Karpas-422 (cell line): ENCODE data around the gene ADCY10. TPM values are rescaled to one million over a fixed set of nuclear protein-coding genes. Genes with fewer than 3 reads are reported as not detected.
A peak's percentile ranks its signal among the peaks of the same experiment; 100 is the strongest.
"Not testable (repeated sequence)": the region's sequence is repeated elsewhere in the genome, so short reads cannot be mapped to it uniquely, and the experiment has no call there.

Source experiments
- DNase-seq: peaks from one replicate; pipeline ENCODE4 v3.0.0-alpha.2; 2015
- H2AFZ ChIP-seq: fragments of 200-600 bp; sonication (generic); 2 replicates; pipeline ENCODE4 v1.6.1; 2014; ENCODE audit warnings: antibody characterized with exemption, low read length, mixed read lengths
- H3K27ac ChIP-seq: fragments of 200-600 bp; sonication (generic); 2 replicates; pipeline ENCODE4 v1.5.1; 2014; ENCODE audit warnings: mild to moderate bottlenecking, low read length, moderate library complexity
- H3K27me3 ChIP-seq: fragments of 200-600 bp; sonication (generic); 2 replicates; pipeline ENCODE4 v1.6.1; 2014; ENCODE audit warnings: low read length, mixed read lengths
- H3K36me3 ChIP-seq: fragments of 200-600 bp; sonication (generic); 2 replicates; pipeline ENCODE4 v1.6.1; 2014; ENCODE audit warnings: low read length, mixed read lengths; ENCODE audit not compliant: insufficient read depth
- H3K4me1 ChIP-seq: fragments of 200-600 bp; sonication (generic); 2 replicates; pipeline ENCODE4 v1.6.1; 2014; ENCODE audit warnings: mild to moderate bottlenecking, low read length, mixed read lengths
- H3K4me2 ChIP-seq: fragments of 200-600 bp; sonication (generic); 2 replicates; pipeline ENCODE4 v1.6.1; 2014; ENCODE audit warnings: low read length, low read depth, mild to moderate bottlenecking; ENCODE audit not compliant: poor library complexity, severe bottlenecking
- H3K4me3 ChIP-seq: fragments of 200-600 bp; sonication (generic); 2 replicates; pipeline ENCODE4 v1.5.1; 2014; ENCODE audit warnings: mild to moderate bottlenecking, antibody characterized with exemption, low read length, mixed read lengths
- H3K79me2 ChIP-seq: fragments of 200-600 bp; sonication (generic); 2 replicates; pipeline ENCODE4 v1.6.1; 2014; ENCODE audit warnings: mild to moderate bottlenecking, low read length, mixed read lengths
- H3K9ac ChIP-seq: fragments of 200-600 bp; sonication (generic); 2 replicates; pipeline ENCODE4 v1.6.0; 2014; ENCODE audit warnings: low read length
- H3K9me2 ChIP-seq: fragments of 200-600 bp; sonication (generic), shearing (Covaris generic); replicated peaks from 2 replicates; pipeline ENCODE4 v1.6.0; 2014; ENCODE audit warnings: mild to moderate bottlenecking, low read length, moderate library complexity; ENCODE audit not compliant: insufficient read depth
- H3K9me3 ChIP-seq: fragments of 300-700, 200-600 bp; sonication (generic); 2 replicates; pipeline ENCODE4 v1.6.1; 2014; ENCODE audit warnings: low read length, mixed read lengths
- H4K20me1 ChIP-seq: fragments of 200-600 bp; sonication (generic); 2 replicates; pipeline ENCODE4 v1.6.1; 2014; ENCODE audit warnings: mild to moderate bottlenecking, antibody characterized with exemption, low read length, low read depth; ENCODE audit not compliant: insufficient read depth
- total RNA-seq: library from RNA; depleted of rRNA; stranded (reverse); fragments of >200 nt; shearing (Covaris generic); gene quantifications from 2 replicates; pipeline ENCODE4 v1.2.3, GENCODE V29; 2014; ENCODE audit warnings: low replicate concordance

The ADCY10 gene
- total RNA-seq, 1 experiment from 2014 or later, result not detected

GRCh38 chr1:167929725-167930124, 15.8 kb upstream of the ADCY10 start:
- H3K4me1 ChIP-seq, result peaks cover 84% of the 10 kb centered on the region
- peaks cover 94% of the 10 kb centered on the region for H3K79me2 ChIP-seq
- no peaks in the 10 kb centered on the region for H3K27me3 ChIP-seq
- H3K9me3 ChIP-seq, result no peaks in the 10 kb centered on the region
- H3K4me3 ChIP-seq, result no peak overlapping the region
- no peaks in the 10 kb centered on the region for H3K9me2 ChIP-seq
- no peak overlapping the region for H3K9ac ChIP-seq
- H3K4me2 ChIP-seq, result peak overlapping the region; percentile 17
- H2AFZ ChIP-seq, result no peak overlapping the region
- H3K36me3 ChIP-seq, result no peaks in the 10 kb centered on the region; the same call in 1 of the 2 replicates
- peak overlapping the region; percentile 4 for H3K27ac ChIP-seq
- H4K20me1 ChIP-seq, result no peaks in the 10 kb centered on the region
- DNase-seq, result no peak

DNA sequence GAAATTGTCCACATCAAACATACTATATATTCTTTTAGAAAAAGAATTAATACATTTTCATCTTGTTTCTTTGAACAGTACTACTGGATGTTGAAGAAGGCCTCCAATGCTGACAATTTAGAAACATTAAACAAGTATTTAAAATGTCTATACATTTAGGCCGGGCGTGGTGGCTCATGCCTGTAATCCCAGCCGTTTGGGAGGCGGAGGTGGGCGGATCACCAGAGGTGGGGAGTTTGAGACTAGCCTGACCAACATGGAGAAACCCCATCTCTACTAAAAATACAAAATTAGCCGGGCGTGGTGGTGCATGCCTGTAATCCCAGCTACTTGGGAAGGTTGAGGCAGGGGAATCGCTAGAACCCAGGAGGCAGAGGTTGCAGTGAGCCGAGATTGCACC, 15.0 kb upstream of the ADCY10 start:
- H3K4me3 ChIP-seq, H3K9me3 ChIP-seq, H3K9me2 ChIP-seq, H4K20me1 ChIP-seq, H3K36me3 ChIP-seq, H2AFZ ChIP-seq, H3K27me3 ChIP-seq, H3K9ac ChIP-seq, H3K27ac ChIP-seq, DNase-seq: not testable (repeated sequence)
- peaks cover 94% of the 10 kb centered on the region for H3K79me2 ChIP-seq
- H3K4me2 ChIP-seq, result peak overlapping the region; percentile 17
- H3K4me1 ChIP-seq, result peaks cover 85% of the 10 kb centered on the region

GRCh38 chr1:167928457-167928852, 14.5 kb upstream of the ADCY10 start:
- H3K4me1 ChIP-seq, result peaks cover 84% of the 10 kb centered on the region
- H4K20me1 ChIP-seq, result no peaks in the 10 kb centered on the region
- H3K27me3 ChIP-seq, result no peaks in the 10 kb centered on the region
- DNase-seq, result no peak
- peaks cover 94% of the 10 kb centered on the region for H3K79me2 ChIP-seq
- H3K4me3 ChIP-seq, result no peak overlapping the region
- H3K9ac ChIP-seq, result no peak overlapping the region
- no peaks in the 10 kb centered on the region for H3K9me2 ChIP-seq
- H3K27ac ChIP-seq, result no peak overlapping the region
- no peaks in the 10 kb centered on the region; the same call in 1 of the 2 replicates for H3K36me3 ChIP-seq
- H3K9me3 ChIP-seq, result no peaks in the 10 kb centered on the region
- no peak overlapping the region for H2AFZ ChIP-seq
- H3K4me2 ChIP-seq, result peak overlapping the region; percentile 36

DNA sequence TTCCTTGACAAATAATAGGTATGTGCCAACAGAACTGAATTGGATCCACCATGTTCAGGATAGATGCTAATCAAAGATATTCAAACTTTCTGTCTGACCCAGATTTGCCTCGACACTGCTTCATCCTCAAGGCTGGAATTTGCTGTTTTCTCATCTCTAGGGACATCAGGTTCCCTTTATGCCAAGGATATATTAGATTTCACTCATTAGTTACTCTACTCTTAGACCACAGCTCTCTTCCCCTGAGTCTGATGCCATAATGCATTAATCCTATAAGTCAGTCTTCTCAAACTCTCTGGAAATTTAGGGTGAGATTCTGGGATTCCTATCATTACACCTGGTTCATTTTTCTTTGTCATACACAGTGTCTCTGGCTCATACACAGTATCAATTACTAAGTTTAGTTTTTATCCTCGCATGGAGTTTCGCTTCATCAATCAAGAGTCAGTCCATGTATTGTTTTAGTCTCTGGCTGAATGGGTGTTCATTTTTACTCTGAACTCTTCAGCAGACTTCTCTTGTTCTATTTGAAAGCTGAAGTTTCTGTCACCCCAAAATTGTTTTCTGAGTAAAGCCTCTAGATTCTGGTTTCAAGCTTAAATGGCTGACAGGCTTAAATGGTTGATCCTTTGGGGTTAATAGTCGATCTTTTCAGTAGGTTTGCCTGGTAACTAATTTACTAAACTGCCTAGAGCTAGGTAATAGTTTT, 13.3 kb upstream of the ADCY10 start:
- H3K9me3 ChIP-seq, result no peaks in the 10 kb centered on the region
- no peak for DNase-seq
- no peaks in the 10 kb centered on the region; the same call in 1 of the 2 replicates for H3K36me3 ChIP-seq
- no peak overlapping the region for H3K4me3 ChIP-seq
- peak overlapping the region; percentile 36 for H3K4me2 ChIP-seq
- H3K27me3 ChIP-seq, result no peaks in the 10 kb centered on the region
- H4K20me1 ChIP-seq, result no peaks in the 10 kb centered on the region
- H3K27ac ChIP-seq, result peak overlapping the region; percentile 10; the same call in 1 of the 2 replicates
- H2AFZ ChIP-seq, result no peak overlapping the region
- no peaks in the 10 kb centered on the region for H3K9me2 ChIP-seq
- H3K79me2 ChIP-seq, result peaks cover 94% of the 10 kb centered on the region
- peak overlapping the region; percentile 21; the same call in 1 of the 2 replicates for H3K9ac ChIP-seq
- H3K4me1 ChIP-seq, result peaks cover 89% of the 10 kb centered on the region

GRCh38 chr1:167926486-167926997, 12.6 kb upstream of the ADCY10 start:
- H3K4me1 ChIP-seq, result peaks cover 89% of the 10 kb centered on the region
- H3K27ac ChIP-seq, result peak overlapping the region; percentile 10; the same call in 1 of the 2 replicates
- no peaks in the 10 kb centered on the region for H3K9me2 ChIP-seq
- H3K36me3 ChIP-seq, result no peaks in the 10 kb centered on the region; the same call in 1 of the 2 replicates
- H3K27me3 ChIP-seq, result no peaks in the 10 kb centered on the region
- no peak for DNase-seq
- H3K9ac ChIP-seq, result no peak overlapping the region
- H3K9me3 ChIP-seq, result no peaks in the 10 kb centered on the region
- peak overlapping the region; percentile 36 for H3K4me2 ChIP-seq
- no peaks in the 10 kb centered on the region for H4K20me1 ChIP-seq
- H3K4me3 ChIP-seq, result no peak overlapping the region
- H2AFZ ChIP-seq, result no peak overlapping the region
- H3K79me2 ChIP-seq, result peaks cover 93% of the 10 kb centered on the region

GRCh38 chr1:167924543-167925231, 10.8 kb upstream of the ADCY10 start:
- no peak overlapping the region for H2AFZ ChIP-seq
- DNase-seq, result peak; percentile 61
- H3K9me2 ChIP-seq, result no peaks in the 10 kb centered on the region
- no peaks in the 10 kb centered on the region for H3K27me3 ChIP-seq
- peak overlapping the region; percentile 65 for H3K27ac ChIP-seq
- no peak overlapping the region for H3K9ac ChIP-seq
- no peaks in the 10 kb centered on the region for H3K9me3 ChIP-seq
- H3K36me3 ChIP-seq, result no peaks in the 10 kb centered on the region; the same call in 1 of the 2 replicates
- peak overlapping the region; percentile 16; the same call in 1 of the 2 replicates for H3K4me3 ChIP-seq
- peaks cover 73% of the 10 kb centered on the region for H3K4me1 ChIP-seq
- no peaks in the 10 kb centered on the region for H4K20me1 ChIP-seq
- H3K79me2 ChIP-seq, result peaks cover 92% of the 10 kb centered on the region
- H3K4me2 ChIP-seq, result peak overlapping the region; percentile 37

DNA sequence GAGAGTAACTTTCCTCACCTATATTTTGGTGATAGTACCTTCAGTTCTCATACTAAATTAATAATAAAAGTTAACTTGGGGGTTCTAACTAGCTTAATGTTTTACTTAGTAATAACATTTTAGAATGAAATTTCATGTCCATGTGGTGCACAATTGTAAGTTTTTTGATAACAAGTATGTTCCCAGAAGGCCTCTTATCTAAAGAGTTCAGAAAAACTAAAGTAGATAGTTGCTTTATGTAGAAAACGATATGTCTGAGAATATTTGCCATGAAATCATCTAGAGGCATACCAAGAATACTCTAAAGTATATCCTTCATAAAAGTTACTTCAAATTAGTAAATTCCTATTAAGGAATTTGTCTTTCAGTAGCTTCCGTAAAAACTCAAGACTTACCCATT, 10.2 kb upstream of the ADCY10 start:
- H2AFZ ChIP-seq, result no peak overlapping the region
- DNase-seq, result no peak
- H3K79me2 ChIP-seq, result peaks cover 88% of the 10 kb centered on the region
- H3K4me2 ChIP-seq, result no peak overlapping the region
- H3K36me3 ChIP-seq, result peaks cover 2% of the 10 kb centered on the region; the same call in 1 of the 2 replicates
- H3K27me3 ChIP-seq, result no peaks in the 10 kb centered on the region
- no peak overlapping the region for H3K4me3 ChIP-seq
- H3K4me1 ChIP-seq, result peaks cover 67% of the 10 kb centered on the region
- no peaks in the 10 kb centered on the region for H4K20me1 ChIP-seq
- peak overlapping the region; percentile 65 for H3K27ac ChIP-seq
- H3K9ac ChIP-seq, result no peak overlapping the region
- H3K9me2 ChIP-seq, result no peaks in the 10 kb centered on the region
- H3K9me3 ChIP-seq, result no peaks in the 10 kb centered on the region
